ENCODE results near the gene TEC. TPM values are rescaled to one million over a fixed set of nuclear protein-coding genes. Genes with fewer than 3 reads are reported as not detected.

The TEC gene
- total RNA-seq, 1 donor from 2014 or later = 8.8 TPM

GRCh38 chr4:48109413-48110263 is 160.0 kb downstream of the TEC start:
- intact Hi-C loops (cut with micrococcal nuclease) = loop anchor here (1.0 kb wide), 2 partner anchors 22 to 106 kb away; no protein-coding TSS in a partner anchor
- TF ChIP-seq CTCF (IDR thresholded peaks at IDR 0.05) = peak; percentile 44
- peak; percentile 62 for ATAC-seq (ENCODE audit: low read depth)

GRCh38 chr4:48108309-48109073 is 161.1 kb downstream of the TEC start:
- POLR2A ChIA-PET = interaction anchor here (0.7 kb wide), 1 partner anchor 51 kb away, joined by 4 read pairs; no protein-coding TSS in a partner anchor
- Mint-ChIP-seq H3K36me3 (ENCODE audit: low read depth) (no peaks in the 10 kb centered on the region), H3K4me3 (no peak overlapping the region), H3K27ac (no peak overlapping the region), H3K27me3 (no peaks in the 10 kb centered on the region), H3K4me1 (no peaks in the 10 kb centered on the region), H3K9me3 (no peaks in the 10 kb centered on the region)
- intact Hi-C loops (cut with micrococcal nuclease) = loop anchor here (1.0 kb wide), 2 partner anchors 21 to 105 kb away; no protein-coding TSS in a partner anchor
- TF ChIP-seq CTCF (IDR thresholded peaks at IDR 0.05) = no peak
- no peak for ATAC-seq (ENCODE audit: low read depth)
- DNase-seq = no peak
- CTCF ChIA-PET = interaction anchor here (0.8 to 2.2 kb wide), 6 partner anchors 12 to 191 kb away, joined by 3 to 8 read pairs (median 4); no protein-coding TSS in a partner anchor

More at GRCh38 chr4:48109413-48110263, 160.0 kb downstream of the TEC start:
- no peak overlapping the region for H3K4me3 Mint-ChIP-seq
- no peaks in the 10 kb centered on the region for H3K4me1 Mint-ChIP-seq
- no peaks in the 10 kb centered on the region for H3K27me3 Mint-ChIP-seq
- no peak for DNase-seq
- no peaks in the 10 kb centered on the region for H3K36me3 Mint-ChIP-seq (ENCODE audit: low read depth)
- POLR2A ChIA-PET = no interaction called here
- no peak overlapping the region for H3K27ac Mint-ChIP-seq
- H3K9me3 Mint-ChIP-seq = no peaks in the 10 kb centered on the region
- CTCF ChIA-PET = interaction anchor here (0.9 to 2.2 kb wide), 8 partner anchors 13 to 166 kb away, joined by 3 to 8 read pairs (median 4); no protein-coding TSS in a partner anchor

DNA sequence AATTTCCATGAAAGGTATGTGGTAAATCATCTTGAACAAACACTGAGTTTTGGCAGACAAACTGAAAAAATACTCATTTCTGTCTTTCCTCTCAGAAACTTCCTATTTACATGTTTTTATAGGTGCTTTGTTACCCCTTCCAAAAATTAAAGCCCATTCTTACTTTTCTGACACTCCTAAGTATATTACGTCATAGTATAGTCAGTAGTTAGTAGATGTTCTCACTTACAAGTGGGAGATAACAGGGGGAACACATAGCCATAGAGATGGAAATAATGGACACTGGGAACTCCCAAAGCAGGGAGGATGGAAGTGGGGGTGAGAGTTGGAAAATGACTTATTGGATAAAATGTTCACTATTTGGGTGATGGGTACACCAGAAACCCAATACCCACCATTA is 164.4 kb downstream of the TEC start:
- intact Hi-C loops (cut with micrococcal nuclease) = no loop called here
- no peak for ATAC-seq (ENCODE audit: low read depth)
- no peak overlapping the region for H3K27ac Mint-ChIP-seq
- no peak overlapping the region for H3K4me3 Mint-ChIP-seq
- TF ChIP-seq CTCF (IDR thresholded peaks at IDR 0.05) = no peak
- DNase-seq = no peak
- no peaks in the 10 kb centered on the region for H3K9me3 Mint-ChIP-seq
- CTCF ChIA-PET = no interaction called here
- POLR2A ChIA-PET = no interaction called here
- no peaks in the 10 kb centered on the region for H3K36me3 Mint-ChIP-seq (ENCODE audit: low read depth)
- H3K27me3 Mint-ChIP-seq = no peaks in the 10 kb centered on the region
- no peaks in the 10 kb centered on the region for H3K4me1 Mint-ChIP-seq

GRCh38 chr4:48103483-48104139 is 166.0 kb downstream of the TEC start:
- no peak for ATAC-seq (ENCODE audit: low read depth)
- no peak overlapping the region for H3K27ac Mint-ChIP-seq

More at GRCh38 chr4:48103483-48104139, 166.0 kb downstream of the TEC start:
- no peaks in the 10 kb centered on the region for H3K4me1 Mint-ChIP-seq
- H3K27me3 Mint-ChIP-seq = no peaks in the 10 kb centered on the region
- intact Hi-C loops (cut with micrococcal nuclease) = no loop called here
- CTCF ChIA-PET = no interaction called here
- no peaks in the 10 kb centered on the region for H3K9me3 Mint-ChIP-seq
- TF ChIP-seq CTCF (IDR thresholded peaks at IDR 0.05) = no peak
- POLR2A ChIA-PET = no interaction called here
- no peaks in the 10 kb centered on the region for H3K36me3 Mint-ChIP-seq (ENCODE audit: low read depth)
- no peak for DNase-seq
- H3K4me3 Mint-ChIP-seq = no peak overlapping the region
